Measurements from ENCODE around the gene C9orf152. TPM values are rescaled to one million over a fixed set of nuclear protein-coding genes. Genes with fewer than 3 reads are reported as not detected.

The C9orf152 gene
- total and polyA plus RNA-seq, 2 of the 13 experiments (the other 11 are each of a cell fraction or from before 2014, with no cell fraction given): 0.24 to 0.48 TPM

DNA sequence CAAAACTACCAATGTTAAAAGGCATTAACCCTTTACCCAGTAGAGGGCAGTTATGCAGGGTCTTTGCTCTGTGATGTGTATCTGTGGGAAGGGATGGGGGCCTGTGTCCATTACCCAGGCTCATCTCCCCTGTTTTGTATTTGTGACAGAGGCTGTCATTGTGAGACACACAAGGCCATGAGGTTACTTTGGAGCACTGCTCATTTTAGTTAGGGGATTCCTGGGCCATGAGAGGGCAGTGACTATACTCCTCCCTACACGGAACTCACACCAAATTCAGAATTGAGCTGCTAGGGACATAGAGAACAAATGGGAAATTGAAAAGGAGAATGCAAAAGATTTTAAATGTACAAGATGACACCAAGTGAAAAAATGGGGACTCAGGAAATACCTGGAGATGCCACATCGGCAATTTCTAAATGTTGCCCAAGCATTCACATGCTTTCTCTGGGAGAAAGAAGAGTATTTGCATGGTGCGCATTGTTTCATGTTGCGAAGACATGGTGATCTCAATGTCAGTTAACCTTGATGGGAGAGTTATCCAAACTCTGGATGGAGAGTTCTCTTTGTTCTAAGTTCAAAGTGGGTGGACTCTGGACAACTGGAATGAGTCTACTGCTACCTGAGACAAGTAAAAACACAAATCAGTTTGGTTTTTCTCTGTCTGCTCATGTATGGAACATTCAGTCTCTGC, 32.5 kb downstream of the C9orf152 start:
- Histone ChIP-seq H3K9ac (ENCODE audit: insufficient read depth, low read depth, low read length) (peak overlapping the region; percentile 13; the same call in 1 of the 2 replicates), H3K4me2 (ENCODE audit: low read depth, low read length) (peak overlapping the region; percentile 54), H3K27ac (ENCODE audit: extremely low read length, insufficient read depth, low read length) (peak overlapping the region; percentile 63), H3K9me3 (ENCODE audit: low read length) (no peaks in the 10 kb centered on the region), H3K4me3 (replicated peaks in 1 of 3; ENCODE audit: insufficient read depth in 1 of 3, low read depth in 2 of 3, low read length in 3 of 3) (peak overlapping the region in 2 of 3 experiments; percentile 15 to 24; a peak in 1 of 6 replicates), H4K20me1 (ENCODE audit: insufficient read depth, low read length) (no peaks in the 10 kb centered on the region), H3K27me3 (ENCODE audit: control insufficient read depth in 1 of 2, insufficient read depth in 2 of 2, low read length in 2 of 2) (no peaks in the 10 kb centered on the region), H3K4me1 (ENCODE audit: insufficient read depth, low read length) (peaks cover 51% of the 10 kb centered on the region), H3K36me3 (replicated peaks in 1 of 2; ENCODE audit: control insufficient read depth in 1 of 2, insufficient read depth in 2 of 2, low read length in 2 of 2) (peaks cover 2 to 3% of the 10 kb centered on the region in 2 experiments; a peak in 1 of 5 replicates), H2AFZ (ENCODE audit: low read length) (no peak overlapping the region), H3K79me2 (ENCODE audit: insufficient read depth, low read length) (no peaks in the 10 kb centered on the region)
- peak; percentile 88 for DNase-seq (ENCODE audit: low spot score)
- no TSS peak for BruUV-seq (replicated peaks)
- ATAC-seq: peak; percentile 88
- FAIRE-seq: peak; percentile 86
- in situ Hi-C loops (cut with HindIII; ENCODE audit: extremely low pct_ligation_motif_present, low pct_unique_long_range_greater_than_20kb) (no loop called here), intact Hi-C loops (cut with micrococcal nuclease; ENCODE audit: unreplicated experiment) (no loop called here)
- ChIA-PET POLR2A (no interaction called here), CTCF (ENCODE audit: low intra/inter-chr PET ratio, low total read pairs) (no interaction called here)
- 8% methylated on average over 4 of the region's 4 CpGs for WGBS (ENCODE audit: low lambda C conversion rate)
- peak; percentile 44; the same call in 1 of the 2 replicates for TF ChIP-seq ESRRA (CRISPR knock-in tag; IDR thresholded peaks at IDR 0.05; ENCODE audit: low read depth)
- TF ChIP-seq GATA4 (IDR thresholded peaks at IDR 0.05; ENCODE audit: borderline replicate concordance, low read depth): no peak
- TF ChIP-seq FOSL1 (CRISPR knock-in tag; IDR thresholded peaks at IDR 0.05; ENCODE audit: borderline replicate concordance): no peak
- peak; percentile 56; the same call in 1 of the 2 replicates for TF ChIP-seq HMG20B (CRISPR knock-in tag; conservative IDR thresholded peaks at IDR 0.05)
- TF ChIP-seq, protein P1, sequence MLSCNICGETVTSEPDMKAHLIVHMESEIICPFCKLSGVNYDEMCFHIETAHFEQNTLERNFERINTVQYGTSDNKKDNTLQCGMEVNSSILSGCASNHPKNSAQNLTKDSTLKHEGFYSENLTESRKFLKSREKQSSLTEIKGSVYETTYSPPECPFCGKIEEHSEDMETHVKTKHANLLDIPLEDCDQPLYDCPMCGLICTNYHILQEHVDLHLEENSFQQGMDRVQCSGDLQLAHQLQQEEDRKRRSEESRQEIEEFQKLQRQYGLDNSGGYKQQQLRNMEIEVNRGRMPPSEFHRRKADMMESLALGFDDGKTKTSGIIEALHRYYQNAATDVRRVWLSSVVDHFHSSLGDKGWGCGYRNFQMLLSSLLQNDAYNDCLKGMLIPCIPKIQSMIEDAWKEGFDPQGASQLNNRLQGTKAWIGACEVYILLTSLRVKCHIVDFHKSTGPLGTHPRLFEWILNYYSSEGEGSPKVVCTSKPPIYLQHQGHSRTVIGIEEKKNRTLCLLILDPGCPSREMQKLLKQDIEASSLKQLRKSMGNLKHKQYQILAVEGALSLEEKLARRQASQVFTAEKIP (CRISPR knock-in tag; IDR thresholded peaks at IDR 0.05; ENCODE audit: borderline replicate concordance): no peak
- TF ChIP-seq, protein P2, sequence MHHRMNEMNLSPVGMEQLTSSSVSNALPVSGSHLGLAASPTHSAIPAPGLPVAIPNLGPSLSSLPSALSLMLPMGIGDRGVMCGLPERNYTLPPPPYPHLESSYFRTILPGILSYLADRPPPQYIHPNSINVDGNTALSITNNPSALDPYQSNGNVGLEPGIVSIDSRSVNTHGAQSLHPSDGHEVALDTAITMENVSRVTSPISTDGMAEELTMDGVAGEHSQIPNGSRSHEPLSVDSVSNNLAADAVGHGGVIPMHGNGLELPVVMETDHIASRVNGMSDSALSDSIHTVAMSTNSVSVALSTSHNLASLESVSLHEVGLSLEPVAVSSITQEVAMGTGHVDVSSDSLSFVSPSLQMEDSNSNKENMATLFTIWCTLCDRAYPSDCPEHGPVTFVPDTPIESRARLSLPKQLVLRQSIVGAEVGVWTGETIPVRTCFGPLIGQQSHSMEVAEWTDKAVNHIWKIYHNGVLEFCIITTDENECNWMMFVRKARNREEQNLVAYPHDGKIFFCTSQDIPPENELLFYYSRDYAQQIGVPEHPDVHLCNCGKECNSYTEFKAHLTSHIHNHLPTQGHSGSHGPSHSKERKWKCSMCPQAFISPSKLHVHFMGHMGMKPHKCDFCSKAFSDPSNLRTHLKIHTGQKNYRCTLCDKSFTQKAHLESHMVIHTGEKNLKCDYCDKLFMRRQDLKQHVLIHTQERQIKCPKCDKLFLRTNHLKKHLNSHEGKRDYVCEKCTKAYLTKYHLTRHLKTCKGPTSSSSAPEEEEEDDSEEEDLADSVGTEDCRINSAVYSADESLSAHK (CRISPR knock-in tag; IDR thresholded peaks at IDR 0.05; ENCODE audit: borderline replicate concordance): no peak
- peak; percentile 56 for TF ChIP-seq SAP130 (CRISPR knock-in tag; IDR thresholded peaks at IDR 0.05; ENCODE audit: low read depth)
- TF ChIP-seq ATF1 (CRISPR knock-in tag; IDR thresholded peaks at IDR 0.05): peak; percentile 41
- TF ChIP-seq DMAP1 (CRISPR knock-in tag; IDR thresholded peaks at IDR 0.05): peak; percentile 47; the same call in 1 of the 2 replicates
- TF ChIP-seq, protein P3, sequence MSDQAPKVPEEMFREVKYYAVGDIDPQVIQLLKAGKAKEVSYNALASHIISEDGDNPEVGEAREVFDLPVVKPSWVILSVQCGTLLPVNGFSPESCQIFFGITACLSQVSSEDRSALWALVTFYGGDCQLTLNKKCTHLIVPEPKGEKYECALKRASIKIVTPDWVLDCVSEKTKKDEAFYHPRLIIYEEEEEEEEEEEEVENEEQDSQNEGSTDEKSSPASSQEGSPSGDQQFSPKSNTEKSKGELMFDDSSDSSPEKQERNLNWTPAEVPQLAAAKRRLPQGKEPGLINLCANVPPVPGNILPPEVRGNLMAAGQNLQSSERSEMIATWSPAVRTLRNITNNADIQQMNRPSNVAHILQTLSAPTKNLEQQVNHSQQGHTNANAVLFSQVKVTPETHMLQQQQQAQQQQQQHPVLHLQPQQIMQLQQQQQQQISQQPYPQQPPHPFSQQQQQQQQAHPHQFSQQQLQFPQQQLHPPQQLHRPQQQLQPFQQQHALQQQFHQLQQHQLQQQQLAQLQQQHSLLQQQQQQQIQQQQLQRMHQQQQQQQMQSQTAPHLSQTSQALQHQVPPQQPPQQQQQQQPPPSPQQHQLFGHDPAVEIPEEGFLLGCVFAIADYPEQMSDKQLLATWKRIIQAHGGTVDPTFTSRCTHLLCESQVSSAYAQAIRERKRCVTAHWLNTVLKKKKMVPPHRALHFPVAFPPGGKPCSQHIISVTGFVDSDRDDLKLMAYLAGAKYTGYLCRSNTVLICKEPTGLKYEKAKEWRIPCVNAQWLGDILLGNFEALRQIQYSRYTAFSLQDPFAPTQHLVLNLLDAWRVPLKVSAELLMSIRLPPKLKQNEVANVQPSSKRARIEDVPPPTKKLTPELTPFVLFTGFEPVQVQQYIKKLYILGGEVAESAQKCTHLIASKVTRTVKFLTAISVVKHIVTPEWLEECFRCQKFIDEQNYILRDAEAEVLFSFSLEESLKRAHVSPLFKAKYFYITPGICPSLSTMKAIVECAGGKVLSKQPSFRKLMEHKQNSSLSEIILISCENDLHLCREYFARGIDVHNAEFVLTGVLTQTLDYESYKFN (CRISPR knock-in tag; conservative IDR thresholded peaks at IDR 0.05): peak; percentile 71
- 0 out of 2 replicates have a peak, but pooled peaks have one; percentile 39 for TF ChIP-seq MXD4 (CRISPR knock-in tag; IDR thresholded peaks at IDR 0.05)
- TF ChIP-seq CEBPB (IDR thresholded peaks at IDR 0.05; ENCODE audit: borderline replicate concordance, low read depth, low read length): peak; percentile 66; the same call in 1 of the 2 replicates
- 0 out of 2 replicates have a peak, but pooled peaks have one; percentile 29 for TF ChIP-seq NFIC (IDR thresholded peaks at IDR 0.05; ENCODE audit: low read length)
- TF ChIP-seq SIX1 (CRISPR knock-in tag; IDR thresholded peaks at IDR 0.05; ENCODE audit: borderline replicate concordance): peak; percentile 31; the same call in 1 of the 2 replicates
- no peak for TF ChIP-seq NBN (conservative IDR thresholded peaks at IDR 0.05)
- TF ChIP-seq ELF1 (CRISPR knock-in tag; IDR thresholded peaks at IDR 0.05): 0 out of 2 replicates have a peak, but pooled peaks have one; percentile 21
- TF ChIP-seq SOX6 (IDR thresholded peaks at IDR 0.05): no peak
- TF ChIP-seq SOX6 (CRISPR knock-in tag; IDR thresholded peaks at IDR 0.05): peak; percentile 93

Measured in HepG2 (cell line).